H1 (cell line): ENCODE data around the gene ANKRD13B. TPM values are rescaled to one million over a fixed set of nuclear protein-coding genes. Genes with fewer than 3 reads are reported as not detected.

Source experiments
- CTCF ChIA-PET: fragments of 300-600 bp; sonication (Branson Sonifier 250); formaldehyde crosslinking; loops from one replicate; lab custom pipeline; 2021; ENCODE audit not compliant: partially characterized antibody; lab: Charles Lee
- POLR2A ChIA-PET: fragments of 300-600 bp; sonication (Branson Sonifier 250); formaldehyde crosslinking; loops from one replicate; lab custom pipeline; 2021; ENCODE audit warnings: inconsistent platforms; ENCODE audit not compliant: partially characterized antibody; lab: Charles Lee
- DNase-seq, 2 experiments: peaks; one replicate each; pipeline versions ENCODE4 v3.0.0 to v3.0.0-alpha.2; 2010 to 2022; ENCODE audit warnings: low spot score in 2 of 2, low read depth in 1 of 2, mixed read lengths in 1 of 2
- FAIRE-seq: peaks from 2 replicates; lab custom pipeline; 2011; peaks lifted over from hg19 to GRCh38; lab: Jason Lieb, UNC
- H2AFZ ChIP-seq: 2 replicates; pipeline ENCODE4 v1.8.1; 2012; ENCODE audit warnings: low read length, inconsistent platforms
- H2AK5ac ChIP-seq: 2 replicates; pipeline ENCODE4 v1.6.1; 2013; ENCODE audit warnings: low read depth, low read length
- H2BK120ac ChIP-seq: replicated peaks from 2 replicates; pipeline ENCODE3; 2013; ENCODE audit warnings: low read depth, low read length, inconsistent platforms
- H2BK12ac ChIP-seq: 2 replicates; pipeline ENCODE4 v1.6.1; 2013; ENCODE audit warnings: low read depth, low read length
- H2BK15ac ChIP-seq: 2 replicates; pipeline ENCODE4 v1.6.1; 2013; ENCODE audit warnings: low read length
- H2BK20ac ChIP-seq: 2 replicates; pipeline ENCODE4 v1.6.1; 2013; ENCODE audit warnings: low read length
- H2BK5ac ChIP-seq: 2 replicates; pipeline ENCODE4 v1.6.1; 2013; ENCODE audit warnings: low read depth, low read length
- H3K14ac ChIP-seq: 2 replicates; pipeline ENCODE4 v1.6.1; 2013; ENCODE audit warnings: inconsistent platforms; ENCODE audit not compliant: insufficient read length
- H3K18ac ChIP-seq: 2 replicates; pipeline ENCODE4 v1.6.1; 2013; ENCODE audit warnings: low read length; ENCODE audit errors: extremely low read depth
- H3K23ac ChIP-seq: 2 replicates; pipeline ENCODE4 v1.6.1; 2013; ENCODE audit warnings: inconsistent platforms; ENCODE audit not compliant: insufficient read length
- H3K23me2 ChIP-seq: 2 replicates; pipeline ENCODE4 v1.6.1; 2013; ENCODE audit warnings: low read depth, low read length
- H3K27ac ChIP-seq: 2 replicates; pipeline ENCODE4 v1.6.1; 2011; ENCODE audit warnings: low read depth, low read length, inconsistent platforms
- H3K27me3 ChIP-seq, 4 experiments: replicated peaks in 1 of 4; 1 replicate in 1 of 4; 2 replicates in 3 of 4; pipeline versions ENCODE4 v1.6.1 to v1.8.1; 2011 to 2013; ENCODE audit warnings: low read length in 3 of 4, mild to moderate bottlenecking in 3 of 4, inconsistent platforms in 2 of 4, mixed read lengths in 2 of 4, moderate library complexity in 1 of 4; ENCODE audit not compliant: control insufficient read depth in 3 of 4, insufficient read depth in 3 of 4; ENCODE audit errors: extremely low read depth in 1 of 4
- H3K36me3 ChIP-seq, 4 experiments: 2 replicates each; pipeline versions ENCODE4 v1.6.1 to v1.8.1; 2011 to 2013; ENCODE audit warnings: mild to moderate bottlenecking in 4 of 4, low read length in 3 of 4, moderate library complexity in 2 of 4, control low read depth in 1 of 4, inconsistent platforms in 1 of 4; ENCODE audit not compliant: insufficient read depth in 4 of 4, control insufficient read depth in 2 of 4
- H3K4ac ChIP-seq: replicated peaks from 2 replicates; pipeline ENCODE3; 2013; ENCODE audit warnings: low read length, low read depth, mixed read lengths, inconsistent platforms; ENCODE audit not compliant: insufficient read length
- H3K4me1 ChIP-seq, 4 experiments: replicated peaks in 1 of 4; 1 replicate in 1 of 4; 2 replicates in 3 of 4; pipeline versions ENCODE4 v1.6.1 to v1.8.1; 2011 to 2013; ENCODE audit warnings: low read length in 3 of 4, inconsistent platforms in 2 of 4, mixed read lengths in 1 of 4; ENCODE audit not compliant: insufficient read depth in 4 of 4, control insufficient read depth in 3 of 4
- H3K4me2 ChIP-seq, 2 experiments: 2 replicates each; pipeline versions ENCODE4 v1.6.1 to v1.8.1; 2011 to 2013; ENCODE audit warnings: low read depth in 2 of 2, low read length in 2 of 2, control low read depth in 1 of 2, inconsistent platforms in 1 of 2, mild to moderate bottlenecking in 1 of 2; ENCODE audit not compliant: insufficient read depth in 1 of 2
- H3K4me3 ChIP-seq, 4 experiments: fragments of 200-600, 300-600 bp in 1 of 4; sonication (generic), shearing (Covaris generic), sonication (Bioruptor Twin) in 1 of 4; 2 replicates each; pipeline versions ENCODE4 v1.5.1 to v1.8.1; 2011 to 2016; ENCODE audit warnings: low read length in 4 of 4, low read depth in 3 of 4, control low read depth in 2 of 4, inconsistent platforms in 2 of 4, mild to moderate bottlenecking in 2 of 4, mixed read lengths in 1 of 4, moderate library complexity in 1 of 4; ENCODE audit not compliant: insufficient read depth in 2 of 4; ENCODE audit errors: extremely low read depth in 1 of 4
- H3K56ac ChIP-seq: replicated peaks from 2 replicates; pipeline ENCODE3; 2013; ENCODE audit warnings: low read depth, mild to moderate bottlenecking, mixed read lengths, low read length, inconsistent platforms; ENCODE audit not compliant: insufficient read length
- H3K79me1 ChIP-seq: 2 replicates; pipeline ENCODE4 v1.6.1; 2013; ENCODE audit warnings: low read depth, low read length, control low read depth
- H3K79me2 ChIP-seq, 2 experiments: 2 replicates each; pipeline versions ENCODE4 v1.6.1 to v1.8.1; 2012 to 2013; ENCODE audit warnings: low read length in 2 of 2, mild to moderate bottlenecking in 2 of 2, inconsistent platforms in 1 of 2; ENCODE audit not compliant: insufficient read depth in 2 of 2, control insufficient read depth in 1 of 2
- H3K9ac ChIP-seq, 4 experiments: replicated peaks in 1 of 4; 1 replicate in 1 of 4; 2 replicates in 3 of 4; pipeline versions ENCODE4 v1.6.1 to v1.8.1; 2011 to 2013; ENCODE audit warnings: low read depth in 3 of 4, low read length in 3 of 4, control low read depth in 2 of 4, mild to moderate bottlenecking in 2 of 4, moderate library complexity in 2 of 4, inconsistent platforms in 1 of 4; ENCODE audit errors: extremely low read depth in 1 of 4
- H3K9me3 ChIP-seq, 2 experiments: 2 replicates each; pipeline versions ENCODE4 v1.6.1 to v1.8.1; 2012 to 2013; ENCODE audit warnings: mild to moderate bottlenecking in 2 of 2, moderate library complexity in 2 of 2, control low read depth in 1 of 2, inconsistent platforms in 1 of 2, low read depth in 1 of 2, low read length in 1 of 2, mixed read lengths in 1 of 2; ENCODE audit not compliant: insufficient read depth in 2 of 2
- H4K20me1 ChIP-seq, 2 experiments: replicated peaks in 1 of 2; 2 replicates each; pipeline versions ENCODE3 to v1.8.1; 2011 to 2013; ENCODE audit warnings: inconsistent platforms in 2 of 2, low read length in 2 of 2, mild to moderate bottlenecking in 1 of 2; ENCODE audit not compliant: insufficient read depth in 2 of 2, control insufficient read depth in 1 of 2
- H4K5ac ChIP-seq: 2 replicates; pipeline ENCODE4 v1.6.1; 2013; ENCODE audit warnings: low read length, low read depth, mixed read lengths, inconsistent platforms; ENCODE audit not compliant: insufficient read length
- H4K8ac ChIP-seq: 2 replicates; pipeline ENCODE4 v1.8.0; 2013; ENCODE audit warnings: mild to moderate bottlenecking, moderate library complexity, low read length, inconsistent platforms; ENCODE audit not compliant: insufficient read depth; ENCODE audit errors: extremely low read depth
- H4K91ac ChIP-seq: replicated peaks from 2 replicates; pipeline ENCODE3; 2013; ENCODE audit warnings: low read length, mixed read lengths, inconsistent platforms; ENCODE audit not compliant: insufficient read length
- HDAC6 ChIP-seq: IDR thresholded peaks from one replicate; pipeline ENCODE4 v1.7.1; 2012; ENCODE audit warnings: low read depth, mild to moderate bottlenecking, inconsistent platforms, low read length, moderate library complexity
- JUN ChIP-seq: IDR thresholded peaks from 2 replicates; pipeline ENCODE4 v1.6.1; 2011; ENCODE audit warnings: low read depth, mild to moderate bottlenecking, improper control_type of control experiment, low read length
- WGBS, 2 experiments: shearing (Covaris generic) in 1 of 2; methylation state at CpG; one replicate each; pipeline versions ENCODE4 v1.1.6 to v1.1.7; 2013 to 2015; ENCODE audit warnings: low lambda C conversion rate in 2 of 2, mixed read lengths in 2 of 2, inconsistent platforms in 1 of 2, low coverage in 1 of 2, missing lambda C conversion rate in 1 of 2; ENCODE audit not compliant: insufficient replicate concordance in 2 of 2, insufficient coverage in 1 of 2, insufficient read length in 1 of 2; ENCODE audit errors: extremely low coverage in 1 of 2, missing lambda C conversion rate in 1 of 2; 5-methylcytosine and 5-hydroxymethylcytosine counted together
- polyA plus RNA-seq, 7 experiments: library from polyadenylated mRNA; depleted of rRNA in 3 of 7; stranded (reverse) in 5 of 7; unstranded in 2 of 7; fragments of >200 nt in 5 of 7; fragments of 200-250 nt in 2 of 7; gene quantifications; 1 replicate in 5 of 7; 2 replicates in 1 of 7; 4 replicates in 1 of 7; pipeline versions ENCODE4 v1.2.1 to v1.2.3, GENCODE V29; 2011 to 2013; ENCODE audit warnings: missing spikeins in 2 of 7, mixed read lengths in 2 of 7
- total RNA-seq: library from RNA; stranded (reverse); fragmentation: NEBNext Ultra II Directional; extraction: Animal tissue kit (Norgen Biotek cat#: 25700); gene quantifications from 2 replicates; pipeline ENCODE4 v1.2.1, GENCODE V29; 2021

The ANKRD13B gene
- total and polyA plus RNA-seq, 2 of the 8 experiments (the other 6 are each of a cell fraction or from before 2014, with no cell fraction given): 16.4 to 48.5 TPM

- H3K4me1 ChIP-seq: peaks cover 10 to 48% (median 32%) of the 10 kb centered on the region in 4 experiments
- FAIRE-seq (peak; percentile 45), DNase-seq (peak in 1 of 2 experiments; percentile 61)
- peaks cover 15% of the 10 kb centered on the region for H3K23me2 ChIP-seq
- peak overlapping the region; percentile 98; the same call in 1 of the 2 replicates for H2BK12ac ChIP-seq
- ChIA-PET POLR2A (interaction anchor here (0.6 to 1.3 kb wide), 5 partner anchors 8 to 121 kb away, joined by 3 read pairs; partner anchors contain the start of gene GIT1), CTCF (interaction anchor here (0.6 to 8.1 kb wide), 11 partner anchors 12 to 334 kb away, joined by 3 to 74 read pairs (median 4); no protein-coding TSS in a partner anchor)
- H3K4me2 ChIP-seq: peak overlapping the region; percentile 57 to 75
- peak overlapping the region; percentile 72 for H3K23ac ChIP-seq
- H3K27ac ChIP-seq: no peak overlapping the region
- no peak overlapping the region; a peak in 1 of 7 replicates for H3K9ac ChIP-seq
- peaks cover 0 to 45% of the 10 kb centered on the region in 2 experiments; a peak in 2 of 4 replicates for H3K79me2 ChIP-seq
- H2AK5ac ChIP-seq: peak overlapping the region; percentile 85
- H3K27me3 ChIP-seq: no peaks in the 10 kb centered on the region
- no peaks in the 10 kb centered on the region for H3K36me3 ChIP-seq
- no peaks in the 10 kb centered on the region for H3K9me3 ChIP-seq
- peaks cover 0 to 20% of the 10 kb centered on the region in 2 experiments for H4K20me1 ChIP-seq
- TF ChIP-seq JUN: no peak
- no peak for TF ChIP-seq HDAC6
- peaks cover 9% of the 10 kb centered on the region for H3K79me1 ChIP-seq
- peak overlapping the region in 1 of 4 experiments; percentile 20; a peak in 1 of 8 replicates for H3K4me3 ChIP-seq
- H2BK15ac ChIP-seq: peak overlapping the region; percentile 98
- H2BK20ac ChIP-seq: peak overlapping the region; percentile 88
- peak overlapping the region; percentile 48 for H4K5ac ChIP-seq
- no peak overlapping the region for H2AFZ ChIP-seq
- no peak overlapping the region for H4K8ac ChIP-seq
- H2BK120ac ChIP-seq: peak overlapping the region; percentile 34
- 57% methylated on average over 6 of the region's 9 CpGs; no CpG with 5 or more reads in 1 of the 2 experiments for WGBS, 2 experiments
- peak overlapping the region; percentile 93 for H4K91ac ChIP-seq
- peak overlapping the region; percentile 97 for H3K18ac ChIP-seq
- peak overlapping the region; percentile 0 for H3K14ac ChIP-seq
- peak overlapping the region; percentile 93 for H2BK5ac ChIP-seq
- no peak overlapping the region for H3K56ac ChIP-seq
- peak overlapping the region; percentile 91 for H3K4ac ChIP-seq
Measured at GRCh38 chr17:29596811-29597210, 3.9 kb downstream of the ANKRD13B start.
